Measurements from ENCODE around the gene EDNRA. TPM values are rescaled to one million over a fixed set of nuclear protein-coding genes. Genes with fewer than 3 reads are reported as not detected.

Gene EDNRA
- total and polyA plus RNA-seq, 9 of the 15 experiments (the other 6 are each of a cell fraction or from before 2014, with no cell fraction given): not detected

DNA sequence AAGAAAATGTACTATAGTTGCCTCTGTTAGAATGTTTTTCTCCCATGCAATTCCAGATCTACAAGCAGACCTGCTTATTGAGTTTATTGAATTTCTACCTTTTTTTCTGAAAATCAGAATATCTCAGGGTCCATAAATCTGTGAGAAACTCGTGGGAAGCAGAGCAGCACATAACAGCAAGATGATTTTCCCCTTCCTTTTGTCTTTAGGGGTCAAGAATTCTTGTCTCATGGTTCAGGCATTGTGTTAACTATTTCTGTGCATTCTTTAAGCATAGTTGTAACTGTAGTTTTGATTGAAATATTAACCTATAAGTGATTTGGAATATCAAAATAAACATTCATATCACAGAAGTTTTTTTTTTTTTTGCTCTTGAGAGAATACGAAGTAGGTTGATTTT is 11.4 kb downstream of the EDNRA start:
- in situ Hi-C loops (cut with MboI): no loop called here
- POLR2A ChIA-PET: no interaction called here
- Histone ChIP-seq H3K4me1 (replicated peaks in 1 of 2; ENCODE audit: control insufficient read depth in 2 of 2, insufficient read depth in 2 of 2, low read length in 2 of 2) (no peaks in the 10 kb centered on the region), H3K36me3 (ENCODE audit: control insufficient read depth, insufficient read depth, low read length) (no peaks in the 10 kb centered on the region), H3K4me3 (no peak overlapping the region), H3K27me3 (ENCODE audit: control insufficient read depth in 2 of 2, insufficient read depth in 2 of 2, low read length in 2 of 2) (no peaks in the 10 kb centered on the region), H3K9ac (ENCODE audit: insufficient read depth in 1 of 2, low read depth in 2 of 2, low read length in 2 of 2) (no peak overlapping the region), H3K4me2 (ENCODE audit: insufficient read depth, low read length) (no peak overlapping the region), H4K20me1 (replicated peaks; ENCODE audit: control insufficient read depth, insufficient read depth, low read length) (no peaks in the 10 kb centered on the region), H3K9me1 (ENCODE audit: control insufficient read depth, insufficient read depth, low read length) (no peaks in the 10 kb centered on the region), H3K79me2 (ENCODE audit: control insufficient read depth, insufficient read depth, low read length) (no peaks in the 10 kb centered on the region), H3K27ac (ENCODE audit: extremely low read depth, low read depth, low read length) (no peak overlapping the region), H3K9me3 (replicated peaks; ENCODE audit: control insufficient read depth, insufficient read depth, low read depth, low read length) (no peaks in the 10 kb centered on the region), H2AFZ (ENCODE audit: low read depth, low read length) (no peak overlapping the region)
- TF ChIP-seq ELF4 (CRISPR knock-in tag; IDR thresholded peaks at IDR 0.05): no peak
- TF ChIP-seq, protein P1, sequence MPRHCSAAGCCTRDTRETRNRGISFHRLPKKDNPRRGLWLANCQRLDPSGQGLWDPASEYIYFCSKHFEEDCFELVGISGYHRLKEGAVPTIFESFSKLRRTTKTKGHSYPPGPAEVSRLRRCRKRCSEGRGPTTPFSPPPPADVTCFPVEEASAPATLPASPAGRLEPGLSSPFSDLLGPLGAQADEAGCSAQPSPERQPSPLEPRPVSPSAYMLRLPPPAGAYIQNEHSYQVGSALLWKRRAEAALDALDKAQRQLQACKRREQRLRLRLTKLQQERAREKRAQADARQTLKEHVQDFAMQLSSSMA (CRISPR knock-in tag; IDR thresholded peaks at IDR 0.05): no peak
- no peak for TF ChIP-seq CTBP1 (IDR thresholded peaks at IDR 0.05; ENCODE audit: borderline replicate concordance)
- TF ChIP-seq, protein P2, sequence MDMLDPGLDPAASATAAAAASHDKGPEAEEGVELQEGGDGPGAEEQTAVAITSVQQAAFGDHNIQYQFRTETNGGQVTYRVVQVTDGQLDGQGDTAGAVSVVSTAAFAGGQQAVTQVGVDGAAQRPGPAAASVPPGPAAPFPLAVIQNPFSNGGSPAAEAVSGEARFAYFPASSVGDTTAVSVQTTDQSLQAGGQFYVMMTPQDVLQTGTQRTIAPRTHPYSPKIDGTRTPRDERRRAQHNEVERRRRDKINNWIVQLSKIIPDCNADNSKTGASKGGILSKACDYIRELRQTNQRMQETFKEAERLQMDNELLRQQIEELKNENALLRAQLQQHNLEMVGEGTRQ (CRISPR knock-in tag; IDR thresholded peaks at IDR 0.05): no peak
- no peak for TF ChIP-seq ZNF311 (CRISPR knock-in tag; IDR thresholded peaks at IDR 0.05)
- no peak for TF ChIP-seq BDP1 (IDR thresholded peaks at IDR 0.05; ENCODE audit: insufficient read depth, insufficient read length)
- TF ChIP-seq ZNF384 (IDR thresholded peaks at IDR 0.05; ENCODE audit: low read depth, low read length): no peak
- TF ChIP-seq POLR2A (conservative IDR thresholded peaks at IDR 0.05): no peak
- TF ChIP-seq ZNF133 (CRISPR knock-in tag; IDR thresholded peaks at IDR 0.05): no peak
- TF ChIP-seq BCOR (IDR thresholded peaks at IDR 0.05): no peak
- TF ChIP-seq, protein P3, sequence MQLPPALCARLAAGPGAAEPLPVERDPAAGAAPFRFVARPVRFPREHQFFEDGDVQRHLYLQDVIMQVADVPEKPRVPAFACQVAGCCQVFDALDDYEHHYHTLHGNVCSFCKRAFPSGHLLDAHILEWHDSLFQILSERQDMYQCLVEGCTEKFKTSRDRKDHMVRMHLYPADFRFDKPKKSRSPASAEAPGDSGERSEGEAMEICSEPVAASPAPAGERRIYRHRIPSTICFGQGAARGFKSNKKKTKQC (CRISPR knock-in tag; IDR thresholded peaks at IDR 0.05): no peak
- no peak for TF ChIP-seq ETV5 (CRISPR knock-in tag; IDR thresholded peaks at IDR 0.05; ENCODE audit: low read depth)
- no peak for TF ChIP-seq POLR2AphosphoS2 (IDR thresholded peaks at IDR 0.05; ENCODE audit: low read length)
- no peak for TF ChIP-seq HMG20A (CRISPR knock-in tag; conservative IDR thresholded peaks at IDR 0.05)
- no peak for TF ChIP-seq ZBTB17 (CRISPR knock-in tag; IDR thresholded peaks at IDR 0.05)
- TF ChIP-seq GABPB2 (CRISPR knock-in tag; conservative IDR thresholded peaks at IDR 0.05): no peak
- no peak for TF ChIP-seq ZNF586 (CRISPR knock-in tag; conservative IDR thresholded peaks at IDR 0.05)
- TF ChIP-seq, protein P4, sequence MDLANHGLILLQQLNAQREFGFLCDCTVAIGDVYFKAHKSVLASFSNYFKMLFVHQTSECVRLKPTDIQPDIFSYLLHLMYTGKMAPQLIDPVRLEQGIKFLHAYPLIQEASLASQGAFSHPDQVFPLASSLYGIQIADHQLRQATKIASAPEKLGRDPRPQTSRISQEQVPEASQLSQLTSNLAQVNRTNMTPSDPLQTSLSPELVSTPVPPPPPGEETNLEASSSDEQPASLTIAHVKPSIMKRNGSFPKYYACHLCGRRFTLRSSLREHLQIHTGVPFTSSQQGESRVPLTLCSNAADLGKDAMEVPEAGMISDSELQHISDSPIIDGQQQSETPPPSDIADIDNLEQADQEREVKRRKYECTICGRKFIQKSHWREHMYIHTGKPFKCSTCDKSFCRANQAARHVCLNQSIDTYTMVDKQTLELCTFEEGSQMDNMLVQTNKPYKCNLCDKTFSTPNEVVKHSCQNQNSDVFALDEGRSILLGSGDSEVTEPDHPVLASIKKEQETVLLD (IDR thresholded peaks at IDR 0.05): no peak
- TF ChIP-seq, protein P5, sequence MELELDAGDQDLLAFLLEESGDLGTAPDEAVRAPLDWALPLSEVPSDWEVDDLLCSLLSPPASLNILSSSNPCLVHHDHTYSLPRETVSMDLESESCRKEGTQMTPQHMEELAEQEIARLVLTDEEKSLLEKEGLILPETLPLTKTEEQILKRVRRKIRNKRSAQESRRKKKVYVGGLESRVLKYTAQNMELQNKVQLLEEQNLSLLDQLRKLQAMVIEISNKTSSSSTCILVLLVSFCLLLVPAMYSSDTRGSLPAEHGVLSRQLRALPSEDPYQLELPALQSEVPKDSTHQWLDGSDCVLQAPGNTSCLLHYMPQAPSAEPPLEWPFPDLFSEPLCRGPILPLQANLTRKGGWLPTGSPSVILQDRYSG (tag; conservative IDR thresholded peaks at IDR 0.05; ENCODE audit: low read depth): no peak
- TF ChIP-seq MAFG (tag; conservative IDR thresholded peaks at IDR 0.05): no peak
- CTCF ChIA-PET (ENCODE audit: low intra/inter-chr PET ratio): no interaction called here
- FAIRE-seq (no peak), ATAC-seq (no peak), DNase-seq (ENCODE audit: extremely low read depth in 1 of 4, low spot score in 3 of 4) (no peak)
- no TSS peak for BruUV-seq (replicated peaks)
- 0% methylated on average over 2 of the region's 2 CpGs for whole genome bisulfite sequencing (ENCODE audit: insufficient coverage, low coverage, missing lambda C conversion rate)
- intact Hi-C loops (cut with micrococcal nuclease): no loop called here
